ENCODE data around the gene CCR2. TPM values are rescaled to one million over a fixed set of nuclear protein-coding genes. Genes with fewer than 3 reads are reported as not detected.

The CCR2 gene
- total RNA-seq, 1 experiment from 2014 or later: not detected

Other genes with a start within 250 kb of the CCR2 start
- not detected in 2 replicates for gene CCR1, start 145.8 kb upstream of the CCR2 start, total RNA-seq (2014; rRNA removed; shearing (Covaris generic))
- not detected in 2 replicates for gene CCR3, start 111.7 kb upstream of the CCR2 start, total RNA-seq (2014; rRNA removed; shearing (Covaris generic))
- gene CCR5, start 16.8 kb downstream of the CCR2 start, total RNA-seq (2014; rRNA removed; shearing (Covaris generic)): not detected in 2 replicates
- not detected in 2 replicates for gene CCRL2, start 53.1 kb downstream of the CCR2 start, total RNA-seq (2014; rRNA removed; shearing (Covaris generic))
- not detected in 2 replicates for gene LTF, start 110.8 kb downstream of the CCR2 start, total RNA-seq (2014; rRNA removed; shearing (Covaris generic))
- 0.07 TPM in 1 of 2 replicates, not detected in the other for gene RTP3, start 143.9 kb downstream of the CCR2 start, total RNA-seq (2014; rRNA removed; shearing (Covaris generic))
- gene LRRC2, start 212.2 kb downstream of the CCR2 start, total RNA-seq (2014; rRNA removed; shearing (Covaris generic)): 3.3 and 3.9 TPM in 2 replicates

Measured in H7 (cell line).